HG02642 (cell line): ENCODE data around the gene XRCC3.

Experiments used
- ATAC-seq: cut with Tn5 transposase; IDR thresholded peaks from one replicate; pipeline ENCODE4 v1.9.1; 2021; ENCODE audit warnings: mild to moderate bottlenecking; ENCODE audit not compliant: unreplicated experiment, poor library complexity

Gene XRCC3

GRCh38 chr14:103696466-103697071 lies 18.7 kb downstream of the XRCC3 start:
- no peak for ATAC-seq

GRCh38 chr14:103696070-103696402 lies 19.2 kb downstream of the XRCC3 start:
- ATAC-seq: no peak

GRCh38 chr14:103695296-103696069 lies 19.8 kb downstream of the XRCC3 start:
- ATAC-seq: no peak

GRCh38 chr14:103694572-103695026 lies 20.7 kb downstream of the XRCC3 start:
- no peak for ATAC-seq

GRCh38 chr14:103693515-103693914 lies 21.7 kb downstream of the XRCC3 start:
- ATAC-seq: no peak

- ATAC-seq: no peak
These were observed 22.4 kb downstream of the XRCC3 start for GRCh38 chr14:103692871-103693270.

GRCh38 chr14:103692159-103692558 lies 23.1 kb downstream of the XRCC3 start:
- ATAC-seq: peak; percentile 24

- ATAC-seq: peak; percentile 71
These were observed 23.6 kb downstream of the XRCC3 start for GRCh38 chr14:103691655-103692054.

- no peak for ATAC-seq
These were observed 24.9 kb downstream of the XRCC3 start for GRCh38 chr14:103690332-103690731.

GRCh38 chr14:103688906-103689902 lies 26.0 kb downstream of the XRCC3 start:
- no peak for ATAC-seq

- ATAC-seq: no peak
These were observed 26.8 kb downstream of the XRCC3 start for GRCh38 chr14:103688441-103688840.

GRCh38 chr14:103687712-103688111 lies 27.5 kb downstream of the XRCC3 start:
- no peak for ATAC-seq

- no peak for ATAC-seq
These were observed 28.3 kb downstream of the XRCC3 start for GRCh38 chr14:103686831-103687485.

GRCh38 chr14:103685276-103686211 lies 29.7 kb downstream of the XRCC3 start:
- no peak for ATAC-seq

- no peak for ATAC-seq
These were observed 30.4 kb downstream of the XRCC3 start for GRCh38 chr14:103684871-103685270.

GRCh38 chr14:103684471-103684870 lies 30.8 kb downstream of the XRCC3 start:
- no peak for ATAC-seq

GRCh38 chr14:103683139-103683538 lies 32.1 kb downstream of the XRCC3 start:
- ATAC-seq: no peak

- ATAC-seq: no peak
These were observed 34.6 kb downstream of the XRCC3 start for GRCh38 chr14:103680491-103681231.

- peak; percentile 70 for ATAC-seq
These were observed 35.9 kb downstream of the XRCC3 start for GRCh38 chr14:103679351-103679750.
